Panc1 (cell line): ENCODE results near the gene PADI2. TPM values are rescaled to one million over a fixed set of nuclear protein-coding genes. Genes with fewer than 3 reads are reported as not detected.

Source experiments
- ATAC-seq: fragments of 200-7000 bp; cut with Tn5 transposase; 2 replicates; pipeline ENCODE4 v1.9.1; 2020; ENCODE audit warnings: mild to moderate bottlenecking, moderate library complexity
- BruUV-seq: library from RNA; stranded (reverse); fragments of 400-500 nt; replicated peaks from 2 replicates; lab custom pipeline; 2021; lab: Mats Ljungman, UMichigan
- CTCF ChIA-PET: fragments of 300-600 bp; sonication (Branson Sonifier 250); formaldehyde crosslinking; loops from one replicate; lab custom pipeline; 2022; ENCODE audit warnings: antibody characterized with exemption; lab: Charles Lee
- POLR2A ChIA-PET: fragments of 300-600 bp; sonication (Branson Sonifier 250); formaldehyde crosslinking; loops from one replicate; lab custom pipeline; 2022; ENCODE audit warnings: antibody characterized with exemption; lab: Charles Lee
- DNase-seq: peaks from one replicate; pipeline ENCODE4 v3.0.0-alpha.2; 2010; ENCODE audit warnings: low read depth, low spot score
- H3K27ac ChIP-seq: 2 replicates; pipeline ENCODE4 v1.5.1; 2011; ENCODE audit warnings: mild to moderate bottlenecking, low read length, inconsistent platforms
- H3K27me3 ChIP-seq: fragments of 200-500 bp; sonication (Bioruptor generic); 2 replicates; pipeline ENCODE4 v1.6.0; 2014; ENCODE audit warnings: low read length, inconsistent platforms; ENCODE audit not compliant: control insufficient read depth, insufficient read depth
- H3K36me3 ChIP-seq: fragments of 200-500 bp; sonication (Bioruptor generic); 2 replicates; pipeline ENCODE4 v1.5.1; 2014; ENCODE audit warnings: inconsistent platforms, mild to moderate bottlenecking, low read length, moderate library complexity; ENCODE audit not compliant: control insufficient read depth, insufficient read depth
- H3K4me1 ChIP-seq: 2 replicates; pipeline ENCODE4 v1.5.1; 2011; ENCODE audit warnings: inconsistent platforms, mild to moderate bottlenecking, low read length, moderate library complexity; ENCODE audit not compliant: control insufficient read depth, insufficient read depth
- H3K4me3 ChIP-seq, 2 experiments: 2 replicates each; pipeline ENCODE4 v1.5.1; 2011 to 2012; ENCODE audit warnings: low read depth in 2 of 2, low read length in 2 of 2, mild to moderate bottlenecking in 2 of 2, inconsistent platforms in 1 of 2, moderate library complexity in 1 of 2
- H3K9me3 ChIP-seq: fragments of 200-500 bp; sonication (Bioruptor generic); 2 replicates; pipeline ENCODE4 v1.5.1; 2014; ENCODE audit warnings: low read depth, mild to moderate bottlenecking, inconsistent platforms, low read length, moderate library complexity; ENCODE audit not compliant: control insufficient read depth, insufficient read depth
- CTCF ChIP-seq: fragments of 450-650 bp; IDR thresholded peaks from 2 replicates; pipeline ENCODE4 v1.5.1; 2017; ENCODE audit warnings: mild to moderate bottlenecking
- POLR2AphosphoS5 ChIP-seq: IDR thresholded peaks from 2 replicates; pipeline ENCODE4 v1.6.1; 2012; ENCODE audit warnings: mild to moderate bottlenecking, low read depth, low read length, moderate library complexity
- REST ChIP-seq, 2 experiments: IDR thresholded peaks; 2 replicates each; pipeline ENCODE4 v1.6.1; 2011 to 2012; ENCODE audit warnings: low read depth in 2 of 2, control low read depth in 1 of 2, low read length in 1 of 2, mild to moderate bottlenecking in 1 of 2, moderate library complexity in 1 of 2; ENCODE audit not compliant: insufficient read depth in 1 of 2
- SIN3A ChIP-seq: IDR thresholded peaks from 2 replicates; pipeline ENCODE4 v1.6.1; 2012; ENCODE audit warnings: low read depth, mild to moderate bottlenecking, low read length, moderate library complexity, borderline replicate concordance; ENCODE audit not compliant: insufficient read depth
- TCF7L2 ChIP-seq: IDR thresholded peaks from 2 replicates; pipeline ENCODE4 v1.6.1; 2011; ENCODE audit warnings: mild to moderate bottlenecking, low read depth, low read length, inconsistent platforms
- in situ Hi-C: cut with HindIII; loops from 2 replicates; pipeline ENCODE4 v1.10.0; 2016; ENCODE audit warnings: low sequenced_read_pairs, low pct_unique_long_range_greater_than_20kb
- intact Hi-C: fragments of 100-400 bp; cut with micrococcal nuclease; formaldehyde crosslinking; loops from one replicate; pipeline ENCODE4 v1.10.0; 2022; ENCODE audit not compliant: unreplicated experiment
- total RNA-seq: library from RNA; stranded (reverse); gene quantifications from one replicate; pipeline ENCODE4 v1.2.1, GENCODE V29; 2021; ENCODE audit not compliant: unreplicated experiment

The PADI2 gene
- total RNA-seq, 1 experiment from 2014 or later, result 507 TPM

GRCh38 chr1:17145648-17146047 is 26.4 kb upstream of the PADI2 start:
- DNase-seq, result no peak
- BruUV-seq, result no TSS peak
- no peaks in the 10 kb centered on the region for H3K9me3 ChIP-seq

GRCh38 chr1:17143760-17144159 is 24.5 kb upstream of the PADI2 start:
- no TSS peak for BruUV-seq
- Histone ChIP-seq H3K36me3 (no peaks in the 10 kb centered on the region), H3K4me1 (peaks cover 4% of the 10 kb centered on the region; the same call in 1 of the 2 replicates), H3K27ac (peak overlapping the region; percentile 14; the same call in 1 of the 2 replicates), H3K4me3 (no peak overlapping the region), H3K27me3 (no peaks in the 10 kb centered on the region), H3K9me3 (no peaks in the 10 kb centered on the region)
- TF ChIP-seq SIN3A, result no peak
- no peak for ATAC-seq
- no peak for DNase-seq
- ChIA-PET CTCF (no interaction called here), POLR2A (no interaction called here)
- in situ Hi-C loops (no loop called here), intact Hi-C loops (no loop called here)

More at GRCh38 chr1:17145648-17146047, 26.4 kb upstream of the PADI2 start:
- intact Hi-C loops, result no loop called here
- in situ Hi-C loops, result no loop called here
- Histone ChIP-seq H3K27ac (peak overlapping the region; percentile 44; the same call in 1 of the 2 replicates), H3K36me3 (no peaks in the 10 kb centered on the region), H3K27me3 (no peaks in the 10 kb centered on the region), H3K4me3 (no peak overlapping the region), H3K4me1 (peaks cover 4% of the 10 kb centered on the region; the same call in 1 of the 2 replicates)
- POLR2A ChIA-PET, result no interaction called here
- no peak for TF ChIP-seq TCF7L2
- TF ChIP-seq CTCF, result no peak
- no peak for TF ChIP-seq REST (IDR thresholded peaks at IDR 0.05; ENCODE audit: insufficient read depth in 1 of 2, low read depth in 2 of 2, low read length in 1 of 2)
- no peak for ATAC-seq
- CTCF ChIA-PET, result no interaction called here

GRCh38 chr1:17141441-17142197 is 22.4 kb upstream of the PADI2 start:
- Histone ChIP-seq H3K27me3 (no peaks in the 10 kb centered on the region), H3K4me1 (peaks cover 6% of the 10 kb centered on the region; the same call in 1 of the 2 replicates), H3K4me3 (no peak overlapping the region), H3K9me3 (no peaks in the 10 kb centered on the region), H3K36me3 (no peaks in the 10 kb centered on the region), H3K27ac (peak overlapping the region; percentile 60)
- intact Hi-C loops (no loop called here), in situ Hi-C loops (no loop called here)
- no peak for ATAC-seq
- no TSS peak for BruUV-seq
- TF ChIP-seq TCF7L2 (no peak), SIN3A (no peak), CTCF (no peak), REST (IDR thresholded peaks at IDR 0.05; ENCODE audit: insufficient read depth in 1 of 2, low read depth in 2 of 2, low read length in 1 of 2) (no peak), POLR2AphosphoS5 (no peak)
- DNase-seq, result no peak
- CTCF ChIA-PET, result no interaction called here
- POLR2A ChIA-PET, result no interaction called here
